ENCODE measurements around the gene CBLN3.

Gene CBLN3

GRCh38 chr14:24427537-24428508, 1.6 kb downstream of the CBLN3 start:
- no peak for FAIRE-seq
- DNase-seq (ENCODE audit: insufficient read length, low spot score): no peak

- FAIRE-seq (no peak), DNase-seq (ENCODE audit: insufficient read length, low spot score) (no peak)
Observed at GRCh38 chr14:24426912-24427536, 2.4 kb downstream of the CBLN3 start.

- FAIRE-seq (no peak), DNase-seq (ENCODE audit: insufficient read length, low spot score) (no peak)
Observed at GRCh38 chr14:24426150-24426911, 3.1 kb downstream of the CBLN3 start.

- DNase-seq (ENCODE audit: insufficient read length, low spot score): no peak
- FAIRE-seq: no peak
Observed at GRCh38 chr14:24425704-24426103, 3.8 kb downstream of the CBLN3 start.

- DNase-seq (ENCODE audit: insufficient read length, low spot score) (no peak), FAIRE-seq (no peak)
Observed at GRCh38 chr14:24422694-24423601, 6.5 kb downstream of the CBLN3 start.

GRCh38 chr14:24422261-24422660, 7.2 kb downstream of the CBLN3 start:
- DNase-seq (ENCODE audit: insufficient read length, low spot score) (no peak), FAIRE-seq (no peak)

GRCh38 chr14:24418492-24418873, 11.0 kb downstream of the CBLN3 start:
- DNase-seq (ENCODE audit: insufficient read length, low spot score) (no peak), FAIRE-seq (no peak)

GRCh38 chr14:24417832-24418491, 11.5 kb downstream of the CBLN3 start:
- no peak for FAIRE-seq
- DNase-seq (ENCODE audit: insufficient read length, low spot score): no peak

GRCh38 chr14:24416932-24417619, 12.4 kb downstream of the CBLN3 start:
- FAIRE-seq (no peak), DNase-seq (ENCODE audit: insufficient read length, low spot score) (no peak)

- no peak for DNase-seq (ENCODE audit: insufficient read length, low spot score)
- FAIRE-seq: no peak
Observed at GRCh38 chr14:24416254-24416931, 13.1 kb downstream of the CBLN3 start.

GRCh38 chr14:24415421-24416253, 13.8 kb downstream of the CBLN3 start:
- no peak for DNase-seq (ENCODE audit: insufficient read length, low spot score)
- no peak for FAIRE-seq

GRCh38 chr14:24414732-24415420, 14.6 kb downstream of the CBLN3 start:
- FAIRE-seq: no peak
- DNase-seq (ENCODE audit: insufficient read length, low spot score): no peak

- no peak for DNase-seq (ENCODE audit: insufficient read length, low spot score)
- no peak for FAIRE-seq
Observed at GRCh38 chr14:24414077-24414476, 15.4 kb downstream of the CBLN3 start.

- FAIRE-seq (no peak), DNase-seq (ENCODE audit: insufficient read length, low spot score) (no peak)
Observed at GRCh38 chr14:24411443-24412389, 17.8 kb downstream of the CBLN3 start.

GRCh38 chr14:24409956-24410355, 19.5 kb downstream of the CBLN3 start:
- DNase-seq (ENCODE audit: insufficient read length, low spot score) (no peak), FAIRE-seq (no peak)

- DNase-seq (ENCODE audit: insufficient read length, low spot score) (no peak), FAIRE-seq (no peak)
Observed at GRCh38 chr14:24409192-24409591, 20.3 kb downstream of the CBLN3 start.
